Measurements from ENCODE around the gene RMDN3.

The RMDN3 gene

GRCh38 chr15:40772014-40772413 lies 17.0 kb upstream of the RMDN3 start:
- DNase-seq = no peak

- DNase-seq = no peak
These were observed 16.2 kb upstream of the RMDN3 start for GRCh38 chr15:40771242-40771641.

- DNase-seq = no peak
These were observed 15.2 kb upstream of the RMDN3 start for GRCh38 chr15:40770147-40770721.

- DNase-seq = peak; percentile 86
These were observed 14.5 kb upstream of the RMDN3 start, which contains the start of gene C15orf62 for GRCh38 chr15:40769274-40770146. C15orf62 (plus strand) TSS chr15:40769980; CDS start chr15:40770496, 516 bp downstream.

- DNase-seq = peak; percentile 83
These were observed 13.6 kb upstream of the RMDN3 start for GRCh38 chr15:40768521-40769273.

- no peak for DNase-seq
These were observed 12.9 kb upstream of the RMDN3 start for GRCh38 chr15:40767838-40768500.

GRCh38 chr15:40766906-40767837 lies 12.1 kb upstream of the RMDN3 start:
- DNase-seq = peak; percentile 79

- no peak for DNase-seq
These were observed 11.3 kb upstream of the RMDN3 start for GRCh38 chr15:40766194-40766815.

GRCh38 chr15:40764629-40765103 lies 9.6 kb upstream of the RMDN3 start:
- DNase-seq = peak; percentile 45

- DNase-seq = peak; percentile 84
These were observed 9.0 kb upstream of the RMDN3 start, which contains the start of gene GCHFR for GRCh38 chr15:40763801-40764628. GCHFR (plus strand) TSS chr15:40764068; CDS start chr15:40764181, 113 bp downstream.

GRCh38 chr15:40762919-40763800 lies 8.1 kb upstream of the RMDN3 start:
- peak; percentile 66 for DNase-seq

GRCh38 chr15:40759961-40760360 lies 4.9 kb upstream of the RMDN3 start:
- DNase-seq = no peak

GRCh38 chr15:40756938-40757337 lies 1.9 kb upstream of the RMDN3 start:
- DNase-seq = peak; percentile 86

- peak; percentile 67 for DNase-seq
These were observed 756 bp upstream of the RMDN3 start for GRCh38 chr15:40755812-40756208.

- DNase-seq = no peak
These were observed 526 bp downstream of the RMDN3 start for GRCh38 chr15:40754574-40754882.

- DNase-seq = no peak
These were observed 3.3 kb downstream of the RMDN3 start for GRCh38 chr15:40751745-40752144.

- DNase-seq = no peak
These were observed 4.2 kb downstream of the RMDN3 start for GRCh38 chr15:40750885-40751284.

GRCh38 chr15:40749151-40749630 lies 5.9 kb downstream of the RMDN3 start:
- no peak for DNase-seq
